Measurements from ENCODE around the gene SLC35A4. TPM values are rescaled to one million over a fixed set of nuclear protein-coding genes. Genes with fewer than 3 reads are reported as not detected.

SLC35A4 gene
- total RNA-seq, 2 experiments from 2014 or later: 61.8 to 65.4 TPM

DNA sequence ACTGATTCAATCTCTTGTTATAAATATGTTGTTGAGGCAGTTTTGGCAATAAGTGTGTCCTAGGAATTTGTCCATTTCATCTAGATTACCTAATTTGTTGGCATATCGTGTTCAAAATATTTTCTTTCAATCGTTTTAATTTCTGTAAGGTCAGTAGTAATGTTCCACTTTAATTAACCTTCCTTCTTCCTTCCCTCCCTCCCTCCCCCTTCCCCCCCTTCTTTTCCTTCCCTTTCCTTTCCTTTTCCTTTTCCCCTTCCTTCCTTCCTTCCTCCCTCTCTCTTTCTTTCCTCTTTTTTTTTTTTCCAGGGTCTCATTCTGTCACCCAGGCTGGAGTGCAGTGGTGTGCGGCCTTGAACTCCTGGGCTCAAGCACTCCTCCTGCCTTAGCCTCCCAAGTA is 41.3 kb downstream of the SLC35A4 start:
- ChIA-PET CTCF (no interaction called here), POLR2A (no interaction called here)
- DNase-seq (no peak), ATAC-seq (no peak)
- H3K9me3 Mint-ChIP-seq (ENCODE audit: low read depth): no peaks in the 10 kb centered on the region
- no peaks in the 10 kb centered on the region for H3K4me1 Mint-ChIP-seq
- intact Hi-C loops (cut with DNase I, micrococcal nuclease): no loop called here
- no peaks in the 10 kb centered on the region for H3K27me3 Mint-ChIP-seq
- H3K36me3 Mint-ChIP-seq (ENCODE audit: low read depth): no peaks in the 10 kb centered on the region
- H3K27ac Mint-ChIP-seq: no peak overlapping the region
- no peak overlapping the region for H3K4me3 Mint-ChIP-seq

GRCh38 chr5:140607031-140607430 is 42.4 kb downstream of the SLC35A4 start:
- H3K36me3 Mint-ChIP-seq (ENCODE audit: low read depth): no peaks in the 10 kb centered on the region
- no peak overlapping the region for H3K4me3 Mint-ChIP-seq
- H3K27ac Mint-ChIP-seq: no peak overlapping the region
- DNase-seq (no peak), ATAC-seq (no peak)
- ChIA-PET CTCF (no interaction called here), POLR2A (no interaction called here)
- no peaks in the 10 kb centered on the region for H3K9me3 Mint-ChIP-seq (ENCODE audit: low read depth)
- no peaks in the 10 kb centered on the region for H3K27me3 Mint-ChIP-seq
- peaks cover 9% of the 10 kb centered on the region for H3K4me1 Mint-ChIP-seq
- intact Hi-C loops (cut with DNase I, micrococcal nuclease): no loop called here

DNA sequence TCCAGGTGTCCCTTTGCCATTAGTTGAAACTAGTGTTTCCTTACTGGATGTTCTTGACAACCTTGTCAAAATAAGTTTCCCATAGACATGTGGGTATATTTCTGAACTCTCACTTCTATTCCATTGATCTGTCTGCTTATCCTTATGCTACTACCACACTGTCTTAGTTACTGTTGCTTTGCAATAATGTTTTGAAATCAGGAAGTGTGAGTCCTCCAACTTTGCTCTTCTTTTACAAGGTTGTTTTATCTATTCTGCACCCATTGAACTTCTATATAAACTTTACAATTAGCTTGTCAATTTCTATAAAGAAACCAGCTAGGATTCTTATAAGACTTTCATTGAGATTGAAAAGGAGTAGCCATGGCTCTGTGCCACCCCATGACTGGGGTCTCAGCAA is 44.1 kb downstream of the SLC35A4 start:
- ATAC-seq (no peak), DNase-seq (no peak)
- Mint-ChIP-seq H3K27me3 (peaks cover 6% of the 10 kb centered on the region), H3K27ac (no peak overlapping the region), H3K9me3 (ENCODE audit: low read depth) (no peaks in the 10 kb centered on the region), H3K36me3 (ENCODE audit: low read depth) (no peaks in the 10 kb centered on the region), H3K4me3 (no peak overlapping the region), H3K4me1 (peaks cover 14% of the 10 kb centered on the region)
- intact Hi-C loops (cut with DNase I, micrococcal nuclease): no loop called here
- ChIA-PET POLR2A (no interaction called here), CTCF (interaction anchor here (0.6 kb wide), 1 partner anchor 392 kb away, joined by 3 read pairs; no protein-coding TSS in a partner anchor)

GRCh38 chr5:140609126-140609525 is 44.5 kb downstream of the SLC35A4 start:
- Mint-ChIP-seq H3K9me3 (ENCODE audit: low read depth) (no peaks in the 10 kb centered on the region), H3K4me1 (peaks cover 14% of the 10 kb centered on the region), H3K4me3 (no peak overlapping the region), H3K27me3 (peaks cover 6% of the 10 kb centered on the region), H3K36me3 (ENCODE audit: low read depth) (no peaks in the 10 kb centered on the region), H3K27ac (no peak overlapping the region)
- intact Hi-C loops (cut with DNase I, micrococcal nuclease): no loop called here
- ATAC-seq (no peak), DNase-seq (no peak)
- ChIA-PET POLR2A (no interaction called here), CTCF (no interaction called here)

DNA sequence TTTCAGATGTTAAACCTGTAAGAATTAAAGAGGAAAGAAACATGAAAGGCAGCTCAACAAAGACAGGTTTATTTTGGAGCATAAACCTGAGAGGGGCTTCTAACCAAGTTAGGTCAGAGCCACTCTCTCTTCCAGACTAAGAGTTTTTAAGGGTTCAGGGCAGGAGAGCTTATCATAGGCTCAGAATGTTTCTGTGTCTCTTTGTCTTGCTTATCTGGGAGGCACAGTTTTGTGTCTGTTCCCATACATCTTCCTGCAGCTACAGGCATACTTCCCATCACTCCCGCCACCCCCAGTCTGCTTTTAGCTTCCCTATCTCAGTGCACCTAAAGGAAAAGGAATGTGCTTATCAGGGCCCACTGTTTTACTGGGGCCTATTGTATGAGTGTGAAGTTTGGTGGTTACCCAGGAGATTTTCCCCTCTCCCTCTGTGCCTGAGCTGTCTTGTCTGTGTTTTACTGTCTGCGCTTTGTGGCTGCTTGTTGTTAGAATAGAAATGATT is 46.4 kb downstream of the SLC35A4 start:
- no peaks in the 10 kb centered on the region for H3K9me3 Mint-ChIP-seq (ENCODE audit: low read depth)
- intact Hi-C loops (cut with DNase I, micrococcal nuclease): no loop called here
- ChIA-PET CTCF (interaction anchor here (0.7 kb wide), 1 partner anchor 901 kb away, joined by 3 read pairs; no protein-coding TSS in a partner anchor), POLR2A (no interaction called here)
- H3K4me1 Mint-ChIP-seq: peaks cover 14% of the 10 kb centered on the region
- H3K4me3 Mint-ChIP-seq: no peak overlapping the region
- ATAC-seq: no peak
- peaks cover 6% of the 10 kb centered on the region for H3K27me3 Mint-ChIP-seq
- no peak for DNase-seq
- no peaks in the 10 kb centered on the region for H3K36me3 Mint-ChIP-seq (ENCODE audit: low read depth)
- H3K27ac Mint-ChIP-seq: no peak overlapping the region

Small RNA genes within 50 kb of the gene (microRNA-seq; reads per million reads assigned to microRNA genes)
- not detected for gene MIR6831 (ENCODE audit: borderline replicate concordance)

Other genes with a start within 250 kb of the SLC35A4 start
- gene HBEGF, start 218.2 kb upstream of the SLC35A4 start, total RNA-seq: 10 to 100 TPM; 11.8 to 12.5 TPM
- under 1 TPM; 0.21 to 0.73 TPM for gene SLC4A9, start 204.6 kb upstream of the SLC35A4 start, total RNA-seq
- gene ANKHD1, start 163.0 kb upstream of the SLC35A4 start, total RNA-seq: 10 to 100 TPM; 77.1 to 93.5 TPM
- 10 to 100 TPM; 15.8 to 17.3 TPM for gene EIF4EBP3, start 17.2 kb upstream of the SLC35A4 start, total RNA-seq
- gene SRA1, start 7.4 kb upstream of the SLC35A4 start, total RNA-seq: 10 to 100 TPM; 33.2 to 47.3 TPM
- gene APBB3, start 230 bp upstream of the SLC35A4 start, total RNA-seq: 10 to 100 TPM; 12.8 to 19.0 TPM
- gene CD14, start 68.3 kb downstream of the SLC35A4 start, total RNA-seq: under 1 TPM; 0.26 to 0.43 TPM
- gene TMCO6, start 74.6 kb downstream of the SLC35A4 start, total RNA-seq: 10 to 100 TPM; 36.5 to 36.6 TPM
- 10 to 100 TPM; 48.5 to 62.0 TPM for gene NDUFA2, start 82.8 kb downstream of the SLC35A4 start, total RNA-seq
- gene IK, start 83.0 kb downstream of the SLC35A4 start, total RNA-seq: 100 to 1,000 TPM in 1 of 2 experiments, 10 to 100 TPM in 1; 97.1 to 187 TPM
- gene WDR55, start 100.1 kb downstream of the SLC35A4 start, total RNA-seq: 10 to 100 TPM; 25.9 to 31.7 TPM
- 1 to 10 TPM; 2.1 to 3.0 TPM for gene DND1, start 108.7 kb downstream of the SLC35A4 start, total RNA-seq
- 10 to 100 TPM; 83.3 to 91.0 TPM for gene HARS1, start 126.5 kb downstream of the SLC35A4 start, total RNA-seq
- 10 to 100 TPM; 20.9 to 28.1 TPM for gene HARS2, start 126.6 kb downstream of the SLC35A4 start, total RNA-seq
- 10 to 100 TPM; 49.9 to 55.3 TPM for gene ZMAT2, start 135.6 kb downstream of the SLC35A4 start, total RNA-seq
- gene PCDHA1, start 221.3 kb downstream of the SLC35A4 start, total RNA-seq: not detected
- not detected for gene PCDHA2, start 230.0 kb downstream of the SLC35A4 start, total RNA-seq
- gene PCDHA3, start 236.2 kb downstream of the SLC35A4 start, total RNA-seq: not detected
- gene PCDHA4, start 242.2 kb downstream of the SLC35A4 start, total RNA-seq: not detected